ENCODE results near the gene MSANTD1.

MSANTD1 gene

DNA sequence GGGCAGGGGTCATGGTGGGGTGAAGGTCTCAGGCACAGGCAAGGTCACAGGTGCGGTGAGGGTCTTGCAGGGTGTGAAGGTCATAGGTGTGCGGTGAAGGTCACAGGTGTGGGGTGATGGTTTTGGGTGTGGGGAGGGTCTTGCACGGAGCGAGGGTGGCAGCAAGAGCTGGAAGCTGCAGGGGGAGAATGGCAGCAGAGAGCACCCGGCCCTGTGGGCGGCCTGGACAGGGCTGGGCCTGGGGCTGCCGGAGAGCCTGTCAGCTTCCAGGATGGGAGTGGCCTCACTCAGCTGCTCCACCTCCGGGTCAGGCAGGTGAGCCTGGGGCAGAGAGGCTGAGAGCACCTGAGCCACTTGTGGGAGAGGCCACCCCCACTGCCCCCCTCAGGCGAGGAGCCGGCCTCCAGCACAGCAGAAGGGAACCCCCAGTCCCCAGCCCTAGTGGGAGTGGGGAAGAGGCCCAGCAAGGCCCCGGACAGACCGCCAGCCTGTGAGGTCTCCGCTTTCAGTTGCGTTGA, 1.5 kb downstream of the MSANTD1 start:
- DNase-seq, result no peak

- DNase-seq, result no peak
These were observed 2.2 kb downstream of the MSANTD1 start for GRCh38 chr4:3250956-3251690.

- DNase-seq, result no peak
These were observed 2.9 kb downstream of the MSANTD1 start for GRCh38 chr4:3251691-3252479.

GRCh38 chr4:3252480-3252828, 3.5 kb downstream of the MSANTD1 start:
- DNase-seq, result no peak

- DNase-seq, result no peak
These were observed 4.1 kb downstream of the MSANTD1 start for GRCh38 chr4:3252831-3253641.

DNA sequence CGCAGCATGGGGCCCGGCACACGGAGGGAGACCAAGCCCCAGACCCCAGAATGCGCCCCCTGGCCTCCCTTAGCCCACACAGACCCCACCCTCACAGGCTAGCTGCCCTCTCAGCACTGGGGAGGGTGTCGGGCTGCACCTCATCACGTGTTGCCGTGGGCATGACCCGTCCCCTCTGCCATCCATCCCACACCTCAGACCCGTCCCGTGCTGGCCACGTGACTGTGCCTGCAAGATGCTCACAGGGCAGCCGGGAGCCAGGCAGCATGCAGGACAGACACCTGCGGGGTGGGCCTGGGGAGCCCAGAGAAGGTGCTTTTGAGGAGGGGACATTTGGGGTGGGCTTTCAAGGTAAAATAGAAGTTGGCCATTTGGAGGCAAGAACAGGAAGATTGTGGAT, 4.8 kb downstream of the MSANTD1 start:
- DNase-seq, result no peak

DNA sequence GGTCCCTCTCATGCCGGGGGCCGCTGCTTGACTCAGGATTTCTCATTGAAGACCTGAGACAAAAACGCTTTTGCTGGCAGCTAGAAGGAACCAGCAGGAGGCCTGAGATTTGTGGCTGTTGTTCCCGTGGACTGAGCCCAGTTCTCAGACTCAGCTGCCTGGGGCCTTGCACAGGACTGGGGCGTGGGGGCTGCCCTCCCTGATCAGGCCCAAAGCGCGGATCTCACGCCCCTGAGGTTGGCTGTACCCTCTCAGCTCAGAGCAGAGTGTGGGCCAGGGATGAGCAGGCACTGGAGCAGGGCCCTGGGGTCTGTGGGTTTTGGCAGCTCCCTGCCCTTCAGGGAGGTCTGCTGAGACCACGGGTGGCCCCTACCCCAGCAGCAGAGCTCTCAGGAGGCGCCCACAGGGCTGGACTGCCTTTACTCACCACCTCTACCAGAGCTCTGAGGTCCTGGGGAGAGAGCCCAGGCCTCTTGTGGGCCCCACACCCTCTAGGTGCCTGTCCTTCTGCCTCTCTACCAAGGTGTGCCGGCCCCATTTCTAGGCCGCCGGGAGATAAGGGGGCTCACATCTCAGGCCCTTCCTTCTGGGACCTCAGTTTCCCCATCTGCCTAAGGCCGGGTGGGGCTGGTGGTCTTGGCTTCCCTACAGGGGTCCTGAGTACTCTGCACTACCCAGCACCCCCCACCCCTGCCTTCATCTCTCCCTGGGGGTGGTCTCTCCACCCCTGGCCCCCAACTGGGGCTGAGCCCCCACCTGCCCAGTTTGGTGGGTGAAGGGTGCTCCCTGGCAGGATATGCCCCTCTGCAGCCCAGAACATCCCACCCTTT, 5.6 kb downstream of the MSANTD1 start:
- DNase-seq, result no peak

DNA sequence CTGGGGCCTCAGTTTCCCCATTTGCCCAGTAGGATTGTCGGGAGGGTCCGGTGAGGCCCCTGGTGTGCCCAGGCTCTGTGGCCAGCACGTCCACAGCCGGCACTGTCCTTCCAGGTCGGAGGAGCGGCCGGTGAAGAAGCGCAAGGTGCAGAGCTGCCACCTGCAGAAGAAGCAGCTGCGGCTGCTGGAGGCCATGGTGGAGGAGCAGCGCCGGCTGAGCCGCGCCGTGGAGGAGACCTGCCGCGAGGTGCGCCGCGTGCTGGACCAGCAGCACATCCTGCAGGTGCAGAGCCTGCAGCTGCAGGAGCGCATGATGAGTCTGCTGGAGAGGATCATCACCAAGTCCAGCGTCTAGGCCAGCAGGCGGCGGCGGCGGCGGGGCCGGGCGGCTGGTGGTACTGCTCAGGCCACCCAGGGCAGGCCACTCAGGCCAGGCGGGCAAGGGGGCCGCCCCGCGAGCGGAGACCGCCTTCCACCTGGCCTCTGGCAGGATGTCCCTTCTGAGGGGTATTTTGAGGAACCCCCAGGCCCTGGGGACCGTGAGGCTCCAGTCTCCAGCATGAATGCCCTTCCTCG, 6.7 kb downstream of the MSANTD1 start:
- no peak for DNase-seq

GRCh38 chr4:3256230-3257102, 7.5 kb downstream of the MSANTD1 start:
- DNase-seq, result no peak

GRCh38 chr4:3257103-3257555, 8.2 kb downstream of the MSANTD1 start:
- no peak for DNase-seq

DNA sequence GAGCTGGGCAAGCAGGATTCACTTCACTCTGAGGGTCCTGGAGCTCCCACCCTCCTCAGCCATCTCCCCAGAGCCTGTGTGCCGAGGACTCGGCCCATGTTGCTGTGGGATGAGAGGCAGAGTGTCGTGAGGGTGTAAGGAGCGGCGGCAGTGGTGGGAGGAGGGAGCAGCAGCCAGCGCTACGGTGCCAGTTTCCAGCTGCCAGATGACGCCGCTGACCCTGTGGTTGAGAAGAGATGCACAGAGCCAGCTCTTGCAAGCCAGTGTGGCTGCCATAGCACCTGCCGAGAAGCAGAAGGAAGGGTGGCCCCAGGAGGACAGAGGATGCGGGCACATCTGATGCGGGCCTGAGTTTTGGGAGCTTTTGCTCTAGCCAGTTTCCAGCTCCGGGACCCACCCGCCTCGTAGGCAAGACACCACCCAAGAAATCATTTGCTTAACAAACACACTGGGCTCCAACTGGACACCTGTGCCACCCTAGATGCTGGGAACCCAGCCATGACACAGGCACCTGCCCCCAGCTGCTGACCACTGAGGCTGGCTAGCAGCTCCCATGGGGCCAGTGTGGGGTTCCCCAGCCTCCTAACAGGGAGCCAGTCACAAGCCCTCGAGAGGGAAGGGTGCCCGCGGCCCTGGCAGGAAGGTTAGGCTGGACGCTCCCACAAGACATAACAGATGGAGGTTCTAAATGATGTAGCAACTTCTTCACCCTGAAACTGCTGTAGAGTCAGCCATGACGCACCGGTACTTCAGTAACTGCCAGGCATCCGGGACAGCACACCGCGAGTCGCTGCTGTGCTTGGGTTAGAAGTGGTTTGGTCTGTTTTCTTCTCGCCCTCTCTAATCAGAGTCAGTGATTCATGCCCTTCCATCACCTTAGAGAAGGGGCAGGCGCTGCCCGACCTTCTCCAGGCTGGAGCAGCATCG, 8.9 kb downstream of the MSANTD1 start:
- peak in 1 of 2 experiments; percentile 14 for DNase-seq

- no peak for DNase-seq
These were observed 12.7 kb downstream of the MSANTD1 start for GRCh38 chr4:3261411-3262207.

GRCh38 chr4:3262208-3263052, 13.5 kb downstream of the MSANTD1 start:
- no peak for DNase-seq

DNA sequence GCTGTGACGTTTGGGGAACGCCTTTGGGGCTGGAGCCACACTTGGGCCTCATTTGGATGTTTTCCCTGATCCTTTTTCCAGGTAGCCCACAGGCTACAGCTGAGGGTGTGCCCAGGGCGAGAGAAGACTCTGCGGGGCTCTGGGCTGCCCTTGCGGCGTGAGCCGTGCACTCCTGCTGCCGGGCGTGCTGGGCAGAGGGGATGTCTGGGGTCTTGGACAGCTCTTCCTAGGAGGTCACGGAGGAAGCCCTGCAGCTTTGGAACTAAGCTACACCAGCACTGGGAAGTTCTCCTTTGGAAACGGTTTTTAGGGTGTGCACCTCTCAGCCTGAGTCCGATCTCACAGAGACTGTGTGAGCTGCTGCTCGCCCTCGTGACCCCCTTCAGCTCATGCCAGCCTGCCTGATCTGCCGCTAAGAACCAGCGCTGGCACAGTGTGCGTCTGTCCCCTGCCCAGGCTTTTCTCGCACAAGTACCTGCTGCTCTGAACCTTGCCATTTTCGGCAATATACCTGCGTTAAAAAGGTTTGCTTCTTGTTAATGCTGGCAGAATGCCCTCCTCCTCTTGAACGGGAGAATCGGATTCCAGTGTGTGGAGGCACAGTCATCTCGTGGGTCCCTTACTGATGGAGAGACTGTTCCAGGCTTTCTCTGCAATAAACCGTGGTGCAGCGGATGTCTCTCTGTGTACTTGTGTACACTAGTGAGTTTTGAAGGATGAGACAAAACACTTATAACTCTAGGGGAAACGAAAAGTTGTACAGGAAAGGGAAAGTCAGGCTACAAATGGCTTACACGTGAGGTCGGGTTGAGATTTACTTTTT, 14.3 kb downstream of the MSANTD1 start:
- DNase-seq, result no peak

DNA sequence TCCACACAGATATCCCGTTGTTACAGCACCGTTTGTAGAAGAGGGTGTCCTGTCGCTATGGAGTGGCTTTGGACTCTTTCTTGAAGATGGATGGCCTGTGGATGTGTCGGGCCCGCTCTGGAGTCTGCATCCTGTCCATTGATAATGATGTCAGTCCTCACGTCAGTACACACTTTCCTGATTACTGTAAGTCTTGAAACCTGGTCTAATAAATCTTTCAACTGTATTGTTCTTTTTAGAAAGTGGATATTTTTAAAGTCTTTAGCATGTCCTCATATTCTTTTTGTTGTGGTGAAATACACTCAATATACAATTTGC, 14.9 kb downstream of the MSANTD1 start:
- no peak for DNase-seq

DNA sequence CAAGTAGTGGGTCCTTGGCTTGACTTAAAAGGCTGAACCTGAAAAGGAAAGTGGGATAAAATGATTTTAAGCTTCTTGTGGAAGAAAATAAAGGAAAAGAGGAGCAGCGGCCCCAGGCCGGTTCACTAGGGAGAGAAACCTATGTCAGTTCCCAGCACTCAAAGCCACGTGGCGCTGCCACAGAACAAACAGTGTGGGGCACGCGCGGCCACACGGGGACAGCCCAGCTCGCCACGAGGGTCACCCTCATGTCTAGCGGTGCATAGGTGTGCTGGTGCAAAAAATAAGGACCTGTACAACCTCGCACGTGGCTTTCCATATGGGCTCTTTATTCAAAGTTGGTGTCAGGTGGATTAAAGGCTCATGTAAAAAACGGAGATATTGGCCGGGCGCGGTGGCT, 17.1 kb downstream of the MSANTD1 start:
- DNase-seq, result no peak

Data from activated T-cell treated with anti-CD3 and anti-CD28 coated beads, Interleukin-2, amount 50 U/mL, for 48 hours (primary cell).